ENCODE data around the gene SORL1. TPM values are rescaled to one million over a fixed set of nuclear protein-coding genes. Genes with fewer than 3 reads are reported as not detected.

Gene SORL1
- total and polyA plus RNA-seq, 2 of the 13 experiments (the other 11 are each of a cell fraction or from before 2014, with no cell fraction given): 21.3 to 148 TPM

DNA sequence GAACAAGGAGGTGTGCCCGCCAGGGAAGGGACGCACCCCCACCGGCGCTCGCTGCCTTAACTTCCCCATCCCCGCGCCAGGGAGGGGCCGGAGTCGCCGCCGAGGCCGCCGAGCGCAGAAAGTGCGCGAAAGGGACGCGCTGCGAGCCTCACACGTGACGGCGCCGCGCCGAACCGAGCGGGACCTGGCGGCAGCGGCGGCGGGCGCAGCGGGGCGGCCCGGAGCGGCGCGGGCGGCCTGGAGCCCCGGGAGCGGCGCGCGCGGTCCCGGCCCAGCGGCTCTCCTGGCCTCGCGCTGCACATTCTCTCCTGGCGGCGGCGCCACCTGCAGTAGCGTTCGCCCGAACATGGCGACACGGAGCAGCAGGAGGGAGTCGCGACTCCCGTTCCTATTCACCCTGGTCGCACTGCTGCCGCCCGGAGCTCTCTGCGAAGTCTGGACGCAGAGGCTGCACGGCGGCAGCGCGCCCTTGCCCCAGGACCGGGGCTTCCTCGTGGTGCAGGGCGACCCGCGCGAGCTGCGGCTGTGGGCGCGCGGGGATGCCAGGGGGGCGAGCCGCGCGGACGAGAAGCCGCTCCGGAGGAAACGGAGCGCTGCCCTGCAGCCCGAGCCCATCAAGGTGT lies at the start of gene SORL1 (continued):
- TF ChIP-seq, protein P1, sequence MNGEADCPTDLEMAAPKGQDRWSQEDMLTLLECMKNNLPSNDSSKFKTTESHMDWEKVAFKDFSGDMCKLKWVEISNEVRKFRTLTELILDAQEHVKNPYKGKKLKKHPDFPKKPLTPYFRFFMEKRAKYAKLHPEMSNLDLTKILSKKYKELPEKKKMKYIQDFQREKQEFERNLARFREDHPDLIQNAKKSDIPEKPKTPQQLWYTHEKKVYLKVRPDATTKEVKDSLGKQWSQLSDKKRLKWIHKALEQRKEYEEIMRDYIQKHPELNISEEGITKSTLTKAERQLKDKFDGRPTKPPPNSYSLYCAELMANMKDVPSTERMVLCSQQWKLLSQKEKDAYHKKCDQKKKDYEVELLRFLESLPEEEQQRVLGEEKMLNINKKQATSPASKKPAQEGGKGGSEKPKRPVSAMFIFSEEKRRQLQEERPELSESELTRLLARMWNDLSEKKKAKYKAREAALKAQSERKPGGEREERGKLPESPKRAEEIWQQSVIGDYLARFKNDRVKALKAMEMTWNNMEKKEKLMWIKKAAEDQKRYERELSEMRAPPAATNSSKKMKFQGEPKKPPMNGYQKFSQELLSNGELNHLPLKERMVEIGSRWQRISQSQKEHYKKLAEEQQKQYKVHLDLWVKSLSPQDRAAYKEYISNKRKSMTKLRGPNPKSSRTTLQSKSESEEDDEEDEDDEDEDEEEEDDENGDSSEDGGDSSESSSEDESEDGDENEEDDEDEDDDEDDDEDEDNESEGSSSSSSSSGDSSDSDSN (CRISPR knock-in tag; IDR thresholded peaks at IDR 0.05): peak; percentile 89
- no peak for TF ChIP-seq ZNF605 (CRISPR knock-in tag; IDR thresholded peaks at IDR 0.05)
- TF ChIP-seq NCOR1 (IDR thresholded peaks at IDR 0.05; ENCODE audit: borderline replicate concordance, low read length): no peak
- TF ChIP-seq, protein P2, sequence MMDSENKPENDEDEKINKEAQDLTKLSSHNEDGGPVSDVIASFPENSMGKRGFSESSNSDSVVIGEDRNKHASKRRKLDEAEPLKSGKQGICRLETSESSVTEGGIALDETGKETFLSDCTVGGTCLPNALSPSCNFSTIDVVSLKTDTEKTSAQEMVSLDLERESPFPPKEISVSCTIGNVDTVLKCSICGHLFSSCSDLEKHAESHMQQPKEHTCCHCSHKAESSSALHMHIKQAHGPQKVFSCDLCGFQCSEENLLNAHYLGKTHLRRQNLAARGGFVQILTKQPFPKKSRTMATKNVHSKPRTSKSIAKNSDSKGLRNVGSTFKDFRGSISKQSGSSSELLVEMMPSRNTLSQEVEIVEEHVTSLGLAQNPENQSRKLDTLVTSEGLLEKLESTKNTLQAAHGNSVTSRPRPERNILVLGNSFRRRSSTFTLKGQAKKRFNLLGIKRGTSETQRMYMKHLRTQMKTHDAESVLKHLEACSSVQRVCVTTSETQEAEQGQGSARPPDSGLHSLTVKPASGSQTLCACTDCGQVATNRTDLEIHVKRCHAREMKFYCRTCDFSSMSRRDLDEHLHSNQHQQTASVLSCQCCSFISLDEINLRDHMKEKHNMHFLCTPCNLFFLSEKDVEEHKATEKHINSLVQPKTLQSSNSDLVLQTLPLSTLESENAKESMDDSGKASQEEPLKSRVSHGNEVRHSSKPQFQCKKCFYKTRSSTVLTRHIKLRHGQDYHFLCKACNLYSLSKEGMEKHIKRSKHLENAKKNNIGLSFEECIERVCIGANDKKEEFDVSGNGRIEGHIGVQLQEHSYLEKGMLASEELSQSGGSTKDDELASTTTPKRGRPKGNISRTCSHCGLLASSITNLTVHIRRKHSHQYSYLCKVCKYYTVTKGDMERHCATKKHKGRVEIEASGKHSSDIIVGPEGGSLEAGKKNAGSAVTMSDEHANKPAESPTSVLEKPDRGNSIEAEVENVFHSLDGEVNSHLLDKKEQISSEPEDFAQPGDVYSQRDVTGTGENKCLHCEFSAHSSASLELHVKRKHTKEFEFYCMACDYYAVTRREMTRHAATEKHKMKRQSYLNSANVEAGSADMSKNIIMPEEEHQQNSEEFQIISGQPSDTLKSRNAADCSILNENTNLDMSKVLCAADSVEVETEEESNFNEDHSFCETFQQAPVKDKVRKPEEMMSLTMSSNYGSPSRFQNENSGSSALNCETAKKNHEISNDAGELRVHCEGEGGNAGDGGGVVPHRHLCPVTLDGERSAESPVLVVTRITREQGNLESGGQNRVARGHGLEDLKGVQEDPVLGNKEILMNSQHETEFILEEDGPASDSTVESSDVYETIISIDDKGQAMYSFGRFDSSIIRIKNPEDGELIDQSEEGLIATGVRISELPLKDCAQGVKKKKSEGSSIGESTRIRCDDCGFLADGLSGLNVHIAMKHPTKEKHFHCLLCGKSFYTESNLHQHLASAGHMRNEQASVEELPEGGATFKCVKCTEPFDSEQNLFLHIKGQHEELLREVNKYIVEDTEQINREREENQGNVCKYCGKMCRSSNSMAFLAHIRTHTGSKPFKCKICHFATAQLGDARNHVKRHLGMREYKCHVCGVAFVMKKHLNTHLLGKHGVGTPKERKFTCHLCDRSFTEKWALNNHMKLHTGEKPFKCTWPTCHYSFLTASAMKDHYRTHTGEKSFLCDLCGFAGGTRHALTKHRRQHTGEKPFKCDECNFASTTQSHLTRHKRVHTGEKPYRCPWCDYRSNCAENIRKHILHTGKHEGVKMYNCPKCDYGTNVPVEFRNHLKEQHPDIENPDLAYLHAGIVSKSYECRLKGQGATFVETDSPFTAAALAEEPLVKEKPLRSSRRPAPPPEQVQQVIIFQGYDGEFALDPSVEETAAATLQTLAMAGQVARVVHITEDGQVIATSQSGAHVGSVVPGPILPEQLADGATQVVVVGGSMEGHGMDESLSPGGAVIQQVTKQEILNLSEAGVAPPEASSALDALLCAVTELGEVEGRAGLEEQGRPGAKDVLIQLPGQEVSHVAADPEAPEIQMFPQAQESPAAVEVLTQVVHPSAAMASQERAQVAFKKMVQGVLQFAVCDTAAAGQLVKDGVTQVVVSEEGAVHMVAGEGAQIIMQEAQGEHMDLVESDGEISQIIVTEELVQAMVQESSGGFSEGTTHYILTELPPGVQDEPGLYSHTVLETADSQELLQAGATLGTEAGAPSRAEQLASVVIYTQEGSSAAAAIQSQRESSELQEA (CRISPR knock-in tag; IDR thresholded peaks at IDR 0.05; ENCODE audit: not compliant biosample characterization): peak; percentile 74
- TF ChIP-seq KLF11 (CRISPR knock-in tag; IDR thresholded peaks at IDR 0.05): no peak; the same call in 1 of the 2 replicates
- TF ChIP-seq ZNF552 (CRISPR knock-in tag; IDR thresholded peaks at IDR 0.05; ENCODE audit: borderline replicate concordance): no peak
- TF ChIP-seq, protein P3, sequence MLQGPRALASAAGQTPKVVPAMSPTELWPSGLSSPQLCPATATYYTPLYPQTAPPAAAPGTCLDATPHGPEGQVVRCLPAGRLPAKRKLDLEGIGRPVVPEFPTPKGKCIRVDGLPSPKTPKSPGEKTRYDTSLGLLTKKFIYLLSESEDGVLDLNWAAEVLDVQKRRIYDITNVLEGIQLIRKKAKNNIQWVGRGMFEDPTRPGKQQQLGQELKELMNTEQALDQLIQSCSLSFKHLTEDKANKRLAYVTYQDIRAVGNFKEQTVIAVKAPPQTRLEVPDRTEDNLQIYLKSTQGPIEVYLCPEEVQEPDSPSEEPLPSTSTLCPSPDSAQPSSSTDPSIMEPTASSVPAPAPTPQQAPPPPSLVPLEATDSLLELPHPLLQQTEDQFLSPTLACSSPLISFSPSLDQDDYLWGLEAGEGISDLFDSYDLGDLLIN (CRISPR knock-in tag; IDR thresholded peaks at IDR 0.05; ENCODE audit: borderline replicate concordance): no peak; the same call in 1 of the 2 replicates
- no peak for TF ChIP-seq ZNF780A (CRISPR knock-in tag; IDR thresholded peaks at IDR 0.05)
- TF ChIP-seq JUN (CRISPR knock-in tag; IDR thresholded peaks at IDR 0.05): no peak
- TF ChIP-seq SMARCC2 (IDR thresholded peaks at IDR 0.05): no peak
- TF ChIP-seq HHEX (CRISPR knock-in tag; IDR thresholded peaks at IDR 0.05): no peak
- TF ChIP-seq, protein P4, sequence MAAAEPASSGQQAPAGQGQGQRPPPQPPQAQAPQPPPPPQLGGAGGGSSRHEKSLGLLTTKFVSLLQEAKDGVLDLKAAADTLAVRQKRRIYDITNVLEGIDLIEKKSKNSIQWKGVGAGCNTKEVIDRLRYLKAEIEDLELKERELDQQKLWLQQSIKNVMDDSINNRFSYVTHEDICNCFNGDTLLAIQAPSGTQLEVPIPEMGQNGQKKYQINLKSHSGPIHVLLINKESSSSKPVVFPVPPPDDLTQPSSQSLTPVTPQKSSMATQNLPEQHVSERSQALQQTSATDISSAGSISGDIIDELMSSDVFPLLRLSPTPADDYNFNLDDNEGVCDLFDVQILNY (CRISPR knock-in tag; conservative IDR thresholded peaks at IDR 0.05): 0 out of 2 replicates have a peak, but pooled peaks have one; percentile 14
- TF ChIP-seq, protein P5, sequence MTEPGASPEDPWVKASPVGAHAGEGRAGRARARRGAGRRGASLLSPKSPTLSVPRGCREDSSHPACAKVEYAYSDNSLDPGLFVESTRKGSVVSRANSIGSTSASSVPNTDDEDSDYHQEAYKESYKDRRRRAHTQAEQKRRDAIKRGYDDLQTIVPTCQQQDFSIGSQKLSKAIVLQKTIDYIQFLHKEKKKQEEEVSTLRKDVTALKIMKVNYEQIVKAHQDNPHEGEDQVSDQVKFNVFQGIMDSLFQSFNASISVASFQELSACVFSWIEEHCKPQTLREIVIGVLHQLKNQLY (CRISPR knock-in tag; IDR thresholded peaks at IDR 0.05): no peak
- TF ChIP-seq CBX2 (IDR thresholded peaks at IDR 0.05; ENCODE audit: low read depth, low read length): no peak
- no peak for TF ChIP-seq CBX2 (CRISPR knock-in tag; IDR thresholded peaks at IDR 0.05; ENCODE audit: low read depth)

Measured in HepG2 (cell line).